Gastroesophageal sphincter (tissue), 4 donors: ENCODE results near the gene HDGFL2. TPM values are rescaled to one million over a fixed set of nuclear protein-coding genes. Genes with fewer than 3 reads are reported as not detected.

Source experiments
- ATAC-seq: fragments of 150-250 bp; one replicate; pipeline ENCODE4 v1.9.1; 2016; ENCODE audit warnings: mild to moderate bottlenecking, moderate library complexity
- H3K27ac ChIP-seq, 4 donors: fragments of 200-600 bp; sonication (generic) in 3 of 4; 1 replicate in 3 of 4; 2 replicates in 1 of 4; pipeline ENCODE4 v1.5.1; 2016 to 2019
- H3K27me3 ChIP-seq: fragments of 200-600 bp; sonication (generic); one replicate; pipeline ENCODE4 v1.5.1; 2019
- H3K36me3 ChIP-seq, 2 donors: fragments of 200-600 bp; sonication (generic); one replicate each; pipeline ENCODE4 v1.5.1; 2019; ENCODE audit warnings: control low read depth in 1 of 2
- H3K4me1 ChIP-seq, 3 donors: fragments of 200-600 bp; sonication (generic); 1 replicate in 2 of 3; 2 replicates in 1 of 3; pipeline ENCODE4 v1.5.1; 2016 to 2019; ENCODE audit warnings: control low read depth in 2 of 3
- H3K4me3 ChIP-seq, 2 donors: fragments of 200-600 bp; sonication (generic); one replicate each; pipeline ENCODE4 v1.5.1; 2019; ENCODE audit warnings: mild to moderate bottlenecking in 1 of 2, moderate library complexity in 1 of 2
- H3K9me3 ChIP-seq, 3 donors: fragments of 200-600 bp; sonication (generic); one replicate each; pipeline ENCODE4 v1.5.1; 2017 to 2019; ENCODE audit warnings: control low read depth in 2 of 3
- CTCF ChIP-seq, 4 experiments: fragments of 200-600 bp in 2 of 4; fragments of 450-650 bp in 2 of 4; sonication (generic) in 1 of 4; IDR thresholded peaks; one replicate each; pipeline ENCODE4 v1.5.1; 2017 to 2019; ENCODE audit warnings: antibody characterized with exemption in 4 of 4, mild to moderate bottlenecking in 2 of 4, moderate library complexity in 2 of 4
- EP300 ChIP-seq: sonication (generic); formaldehyde crosslinking; IDR thresholded peaks from one replicate; pipeline ENCODE4 v1.6.1; 2017; ENCODE audit warnings: antibody characterized with exemption, mild to moderate bottlenecking
- POLR2A ChIP-seq, 2 donors: fragments of 450-650 bp; IDR thresholded peaks; one replicate each; pipeline ENCODE4 v1.6.1; 2017; ENCODE audit warnings: antibody characterized with exemption in 2 of 2, mild to moderate bottlenecking in 2 of 2, moderate library complexity in 1 of 2
- POLR2AphosphoS5 ChIP-seq: sonication (generic); formaldehyde crosslinking; IDR thresholded peaks from one replicate; pipeline ENCODE4 v1.6.1; 2017; ENCODE audit warnings: antibody characterized with exemption
- WGBS, 2 donors: methylation state at CpG; one replicate each; pipeline ENCODE4 v1.1.5; 2018; ENCODE audit warnings: low coverage in 1 of 2; 5-methylcytosine and 5-hydroxymethylcytosine counted together
- total RNA-seq, 4 donors: library from RNA; depleted of rRNA; stranded (reverse); fragments of >200 nt; gene quantifications; one replicate each; pipeline ENCODE4 v1.1.0, GENCODE V29; 2016

The HDGFL2 gene
- total RNA-seq, 4 donors from 2014 or later = 33.3 to 49.5 (median 36.2) TPM

- H3K36me3 ChIP-seq = peaks cover 0 to 35% of the 10 kb centered on the region in 2 donors
- H3K27me3 ChIP-seq = no peaks in the 10 kb centered on the region
- 88% methylated on average over 14 of the region's 22 CpGs; no CpG with 5 or more reads in 1 of the 2 donors for WGBS, 2 donors
- ATAC-seq = peak; percentile 9
- no peak for TF ChIP-seq CTCF (IDR thresholded peaks at IDR 0.05)
- TF ChIP-seq EP300 = no peak
- TF ChIP-seq POLR2A (IDR thresholded peaks at IDR 0.05) = no peak
- TF ChIP-seq POLR2AphosphoS5 = no peak
- no peaks in the 10 kb centered on the region for H3K9me3 ChIP-seq
- no peak overlapping the region for H3K4me3 ChIP-seq
- H3K27ac ChIP-seq = no peak overlapping the region
- H3K4me1 ChIP-seq = no peaks in the 10 kb centered on the region
Observed at GRCh38 chr19:4441994-4442818, 29.9 kb upstream of the HDGFL2 start.

GRCh38 chr19:4442819-4443146 is 29.3 kb upstream of the HDGFL2 start:
- peaks cover 0 to 41% of the 10 kb centered on the region in 2 donors for H3K36me3 ChIP-seq
- H3K27me3 ChIP-seq = no peaks in the 10 kb centered on the region
- H3K4me3 ChIP-seq = no peak overlapping the region
- 80 to 82% methylated on average over 1 to 2 of the region's 10 CpGs for WGBS, 2 donors
- H3K4me1 ChIP-seq = peaks cover 0 to 2% (median 0%) of the 10 kb centered on the region in 3 donors
- no peak overlapping the region for H3K27ac ChIP-seq
- no peaks in the 10 kb centered on the region for H3K9me3 ChIP-seq
- no peak for TF ChIP-seq POLR2AphosphoS5
- no peak for TF ChIP-seq EP300
- TF ChIP-seq POLR2A (IDR thresholded peaks at IDR 0.05) = no peak
- TF ChIP-seq CTCF (IDR thresholded peaks at IDR 0.05) = no peak
- ATAC-seq = no peak

GRCh38 chr19:4443188-4443587 is 28.9 kb upstream of the HDGFL2 start:
- Histone ChIP-seq H3K4me3 (no peak overlapping the region), H3K27ac (no peak overlapping the region), H3K36me3 (peaks cover 0 to 45% of the 10 kb centered on the region in 2 donors), H3K9me3 (no peaks in the 10 kb centered on the region), H3K27me3 (no peaks in the 10 kb centered on the region), H3K4me1 (peaks cover 0 to 6% (median 0%) of the 10 kb centered on the region in 3 donors)
- 80 to 92% methylated on average over 1 to 3 of the region's 15 CpGs for WGBS, 2 donors
- no peak for ATAC-seq
- TF ChIP-seq CTCF (IDR thresholded peaks at IDR 0.05) = no peak

- WGBS, 2 donors = 40% methylated on average over 1 of the region's 20 CpGs; no CpG with 5 or more reads in 1 of the 2 donors
Observed at GRCh38 chr19:4443966-4444764, 27.9 kb upstream of the HDGFL2 start.

GRCh38 chr19:4444765-4445741 is 27.0 kb upstream of the HDGFL2 start:
- TF ChIP-seq POLR2AphosphoS5 (no peak), POLR2A (IDR thresholded peaks at IDR 0.05) (no peak), EP300 (no peak), CTCF (IDR thresholded peaks at IDR 0.05) (no peak)
- Histone ChIP-seq H3K27ac (no peak overlapping the region), H3K36me3 (peaks cover 0 to 64% of the 10 kb centered on the region in 2 donors), H3K9me3 (no peaks in the 10 kb centered on the region), H3K27me3 (no peaks in the 10 kb centered on the region), H3K4me3 (no peak overlapping the region), H3K4me1 (peaks cover 0 to 24% (median 12%) of the 10 kb centered on the region in 3 donors)
- no peak for ATAC-seq
- 70 to 79% methylated on average over 2 to 10 of the region's 36 CpGs for WGBS, 2 donors

More at GRCh38 chr19:4443966-4444764, 27.9 kb upstream of the HDGFL2 start:
- TF ChIP-seq POLR2A (IDR thresholded peaks at IDR 0.05) = no peak
- TF ChIP-seq POLR2AphosphoS5 = no peak
- Histone ChIP-seq H3K9me3 (no peaks in the 10 kb centered on the region), H3K4me3 (no peak overlapping the region), H3K36me3 (peaks cover 0 to 55% of the 10 kb centered on the region in 2 donors), H3K27ac (no peak overlapping the region), H3K27me3 (no peaks in the 10 kb centered on the region), H3K4me1 (peaks cover 0 to 15% (median 7%) of the 10 kb centered on the region in 3 donors)
- no peak for ATAC-seq
